Measurements from ENCODE around the gene PLEKHA6.

Gene PLEKHA6

DNA sequence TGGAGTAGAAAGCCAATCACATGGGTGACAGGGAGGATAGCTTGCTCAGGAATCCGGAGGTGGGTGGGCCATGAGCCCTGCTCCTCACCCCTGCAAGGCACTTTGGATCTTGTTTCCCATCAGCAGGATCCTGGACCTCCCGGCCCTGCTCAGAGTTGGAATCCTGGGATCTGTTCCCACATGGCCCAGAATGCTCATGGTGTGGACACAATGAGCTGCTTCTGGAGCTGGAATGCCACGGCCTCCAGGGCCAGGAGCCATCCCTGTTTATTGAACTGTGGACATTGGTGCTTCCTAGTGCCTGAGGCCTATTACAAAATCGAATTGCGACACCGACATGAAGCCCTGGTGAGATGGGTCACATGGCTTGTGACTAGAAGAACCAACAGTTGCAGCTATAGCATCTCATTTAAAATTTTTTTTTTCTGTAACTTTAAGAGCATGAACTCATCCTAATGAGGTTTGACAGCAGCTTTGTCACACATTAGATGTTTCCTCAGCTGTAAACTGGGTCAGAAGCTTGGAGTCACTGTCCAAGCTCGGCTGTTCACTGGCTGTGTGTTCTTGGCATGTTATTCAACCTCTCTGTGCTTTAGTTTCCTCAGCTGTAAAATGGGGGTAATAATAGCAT lies 105.6 kb downstream of the PLEKHA6 start:
- no peak overlapping the region for H3K4me3 ChIP-seq (ENCODE audit: low read length)
- no peak for DNase-seq (ENCODE audit: low read depth)
- TF ChIP-seq, protein P1, sequence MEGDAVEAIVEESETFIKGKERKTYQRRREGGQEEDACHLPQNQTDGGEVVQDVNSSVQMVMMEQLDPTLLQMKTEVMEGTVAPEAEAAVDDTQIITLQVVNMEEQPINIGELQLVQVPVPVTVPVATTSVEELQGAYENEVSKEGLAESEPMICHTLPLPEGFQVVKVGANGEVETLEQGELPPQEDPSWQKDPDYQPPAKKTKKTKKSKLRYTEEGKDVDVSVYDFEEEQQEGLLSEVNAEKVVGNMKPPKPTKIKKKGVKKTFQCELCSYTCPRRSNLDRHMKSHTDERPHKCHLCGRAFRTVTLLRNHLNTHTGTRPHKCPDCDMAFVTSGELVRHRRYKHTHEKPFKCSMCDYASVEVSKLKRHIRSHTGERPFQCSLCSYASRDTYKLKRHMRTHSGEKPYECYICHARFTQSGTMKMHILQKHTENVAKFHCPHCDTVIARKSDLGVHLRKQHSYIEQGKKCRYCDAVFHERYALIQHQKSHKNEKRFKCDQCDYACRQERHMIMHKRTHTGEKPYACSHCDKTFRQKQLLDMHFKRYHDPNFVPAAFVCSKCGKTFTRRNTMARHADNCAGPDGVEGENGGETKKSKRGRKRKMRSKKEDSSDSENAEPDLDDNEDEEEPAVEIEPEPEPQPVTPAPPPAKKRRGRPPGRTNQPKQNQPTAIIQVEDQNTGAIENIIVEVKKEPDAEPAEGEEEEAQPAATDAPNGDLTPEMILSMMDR (conservative IDR thresholded peaks at IDR 0.05; ENCODE audit: low read depth, low read length) = no peak

DNA sequence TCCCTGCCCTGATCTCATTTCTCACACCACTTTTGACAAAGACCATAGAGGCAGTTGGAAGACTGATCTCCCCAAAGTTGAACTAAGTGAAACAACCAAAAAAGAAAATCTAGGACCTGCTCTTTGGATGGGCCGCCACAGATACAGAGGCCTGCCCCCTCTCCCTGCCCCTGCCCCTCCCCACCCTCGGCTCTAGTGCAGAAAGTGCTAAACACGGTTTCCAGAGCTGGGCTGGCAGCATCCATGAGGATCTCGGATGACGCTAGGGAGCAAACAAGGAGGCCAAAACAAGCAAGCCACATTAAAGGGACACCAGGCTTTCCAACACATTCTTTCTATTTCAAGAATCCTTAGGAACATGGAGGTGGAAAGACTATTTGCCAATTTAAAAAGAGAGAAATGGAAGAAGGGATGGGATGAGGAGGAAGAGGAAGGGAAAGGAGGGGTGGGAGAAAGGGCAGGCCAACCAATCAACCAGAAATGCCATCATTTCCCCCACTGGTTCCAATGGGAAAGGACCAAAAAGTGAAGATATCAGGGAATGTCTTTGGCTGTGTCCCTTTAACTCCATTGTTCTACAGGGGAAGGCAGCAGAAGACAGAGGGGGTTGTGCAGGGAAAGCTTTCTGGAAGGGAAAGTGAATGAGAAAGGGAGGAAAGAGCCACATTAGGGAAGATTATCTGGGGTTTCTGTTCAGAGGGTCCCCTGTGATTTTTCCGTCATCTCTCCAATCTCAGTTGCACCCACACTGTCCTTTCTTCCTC lies 107.6 kb downstream of the PLEKHA6 start:
- no peak for DNase-seq (ENCODE audit: low read depth)
- no peak overlapping the region for H3K4me3 ChIP-seq (ENCODE audit: low read length)
- TF ChIP-seq, protein P1 (conservative IDR thresholded peaks at IDR 0.05; ENCODE audit: low read depth, low read length) = no peak

DNA sequence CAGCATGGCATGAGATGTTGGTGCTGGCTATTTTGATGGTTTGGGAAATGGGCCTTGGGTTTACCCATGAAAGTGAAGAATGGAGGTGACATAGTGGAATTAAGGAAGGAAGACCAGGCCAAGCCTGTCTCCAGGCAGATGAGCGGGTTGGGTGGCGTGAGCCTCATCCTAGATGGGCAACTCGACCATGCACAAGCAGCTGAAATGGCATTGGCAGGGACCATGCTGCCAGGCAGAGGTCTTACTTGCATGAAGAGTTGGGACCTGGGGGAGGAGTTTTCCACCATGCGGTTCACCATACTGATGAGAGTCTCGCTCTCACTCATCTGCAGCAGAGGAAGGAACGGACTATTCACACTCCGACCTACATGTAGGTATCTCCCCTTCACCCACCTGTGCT lies 108.4 kb downstream of the PLEKHA6 start:
- DNase-seq (ENCODE audit: low read depth) = no peak
- no peak overlapping the region for H3K4me3 ChIP-seq (ENCODE audit: low read length)
- TF ChIP-seq, protein P1 (conservative IDR thresholded peaks at IDR 0.05; ENCODE audit: low read depth, low read length) = no peak

DNA sequence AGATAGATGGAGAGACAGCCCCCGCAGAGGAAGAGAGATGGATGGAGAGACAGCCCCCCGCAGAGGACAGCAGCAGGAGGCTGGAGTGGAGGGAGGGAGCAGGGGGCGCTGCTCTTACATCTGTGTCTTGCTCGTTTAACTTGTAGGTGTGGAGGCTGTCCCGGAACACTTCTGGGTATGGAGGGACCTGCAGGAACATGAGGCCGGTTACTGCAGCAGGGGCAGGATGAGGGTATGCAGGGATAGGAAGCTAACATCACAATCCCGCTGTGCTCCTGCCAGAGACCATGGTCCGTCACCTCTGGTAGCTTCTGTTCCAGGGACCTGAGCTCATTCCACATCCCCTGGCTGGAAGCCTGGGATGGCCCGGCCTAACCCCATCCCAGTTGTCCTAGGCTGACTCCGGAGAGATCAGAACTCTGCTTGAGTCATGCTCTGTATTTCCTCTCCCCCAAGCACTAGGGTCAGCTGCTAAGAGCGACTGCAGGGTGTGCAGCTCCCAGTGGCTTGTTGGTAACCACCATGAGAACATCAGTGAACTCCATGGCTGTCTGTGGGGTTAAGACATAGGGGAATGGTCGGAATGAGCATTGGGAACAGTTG lies 109.2 kb downstream of the PLEKHA6 start:
- TF ChIP-seq, protein P1 (conservative IDR thresholded peaks at IDR 0.05; ENCODE audit: low read depth, low read length) = no peak
- no peak for DNase-seq (ENCODE audit: low read depth)
- H3K4me3 ChIP-seq (ENCODE audit: low read length) = no peak overlapping the region

DNA sequence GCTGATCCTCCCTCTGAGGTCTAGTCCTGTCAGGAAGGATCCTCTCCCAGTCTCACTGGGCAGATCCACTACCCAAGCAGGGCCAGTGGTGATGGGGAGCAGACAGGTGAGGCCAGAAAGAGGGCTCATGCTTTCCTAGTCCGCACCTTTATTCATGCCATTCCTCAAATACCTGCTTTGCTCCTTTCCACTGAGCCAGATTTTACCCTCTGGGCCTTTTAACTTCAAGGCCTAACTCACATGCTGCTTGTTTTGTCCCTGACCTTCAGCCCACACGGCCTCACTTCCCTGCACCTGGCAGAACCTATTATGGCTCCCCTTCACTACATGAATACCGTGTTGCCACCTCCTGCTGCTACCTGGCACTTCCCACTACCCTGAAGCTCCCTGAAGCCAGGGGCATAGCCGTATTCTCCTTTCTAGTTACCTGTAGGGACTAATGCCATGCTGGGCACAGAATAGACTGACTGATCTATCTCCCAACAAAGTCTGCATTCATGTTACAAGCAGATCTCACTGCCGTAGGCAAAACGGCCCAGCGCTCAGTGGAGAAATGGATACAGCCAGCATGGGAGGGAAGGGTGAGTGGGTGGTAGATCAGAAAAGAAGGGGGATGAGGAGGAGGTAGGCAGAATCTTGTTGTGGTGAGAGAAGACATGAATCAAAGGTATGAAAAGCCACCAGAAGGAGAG lies 109.8 kb downstream of the PLEKHA6 start:
- H3K4me3 ChIP-seq (ENCODE audit: low read length) = no peak overlapping the region
- no peak for DNase-seq (ENCODE audit: low read depth)
- TF ChIP-seq, protein P1 (conservative IDR thresholded peaks at IDR 0.05; ENCODE audit: low read depth, low read length) = no peak

DNA sequence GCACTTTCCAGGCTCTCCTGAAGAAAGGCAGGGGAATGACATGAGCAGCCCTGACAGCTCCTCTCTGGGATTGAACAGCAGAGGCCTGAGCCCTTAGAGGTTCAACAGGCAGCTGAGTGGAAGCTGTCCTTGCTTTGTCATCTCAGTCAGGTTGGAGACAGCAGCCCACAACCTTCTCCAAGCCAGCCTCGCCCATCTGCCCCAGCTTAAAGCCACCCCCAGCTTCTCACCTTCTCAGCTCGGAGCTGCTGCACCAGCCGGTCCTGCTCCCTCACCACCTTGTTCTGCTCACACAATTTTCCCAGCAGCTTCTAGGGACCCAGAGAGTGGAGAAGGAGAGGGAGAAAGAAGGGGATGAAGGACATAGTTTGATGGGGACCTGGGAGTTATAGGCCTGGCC lies 110.8 kb downstream of the PLEKHA6 start:
- DNase-seq (ENCODE audit: low read depth) = no peak
- no peak overlapping the region for H3K4me3 ChIP-seq (ENCODE audit: low read length)
- TF ChIP-seq, protein P1 (conservative IDR thresholded peaks at IDR 0.05; ENCODE audit: low read depth, low read length) = no peak
